ENCODE measurements around the gene GPR162.
"Not testable (repeated sequence)": the region's sequence is repeated elsewhere in the genome, so short reads cannot be mapped to it uniquely, and the experiment has no call there.

GPR162 gene

GRCh38 chr12:6866920-6867412 lies 45.3 kb downstream of the GPR162 start:
- H3K27ac ChIP-seq = peak overlapping the region; percentile 42 to 100 (median 97); a peak in 20 of 22 replicates
- H3K27me3 ChIP-seq = no peaks in the 10 kb centered on the region
- peak overlapping the region; percentile 87 to 100 (median 98) for H3K4me2 ChIP-seq
- H4K20me1 ChIP-seq = peaks cover 41 to 63% (median 52%) of the 10 kb centered on the region in 11 experiments
- peak overlapping the region; percentile 90 to 100 (median 99) for H3K9ac ChIP-seq
- peaks cover 46 to 55% (median 50%) of the 10 kb centered on the region in 10 experiments for H3K4me1 ChIP-seq
- peak overlapping the region; percentile 82 to 100 (median 99) for H3K4me3 ChIP-seq
- TF ChIP-seq Cebpa-rat (IDR thresholded peaks at IDR 0.05) = no peak
- no peaks in the 10 kb centered on the region for H3K9me3 ChIP-seq (replicated peaks in 1 of 11)
- peaks cover 64 to 83% (median 73%) of the 10 kb centered on the region in 11 experiments for H3K36me3 ChIP-seq

GRCh38 chr12:6867413-6868210 lies 46.0 kb downstream of the GPR162 start, which contains the start of gene TPI1:
TPI1 (plus strand) TSS chr12:6867531; CDS start chr12:6867567, 36 bp downstream.
- peaks cover 43 to 67% (median 56%) of the 10 kb centered on the region in 11 experiments for H4K20me1 ChIP-seq
- peak within 1 kb of the TSS; percentile 94 to 100 (median 99) for H3K4me2 ChIP-seq
- H3K9me3 ChIP-seq (replicated peaks in 1 of 11) = no peaks in the 10 kb centered on the region
- peaks cover 50 to 59% (median 54%) of the 10 kb centered on the region in 10 experiments for H3K4me1 ChIP-seq
- H3K36me3 ChIP-seq = peaks cover 59 to 79% (median 68%) of the 10 kb centered on the region in 11 experiments
- peak within 1 kb of the TSS; percentile 82 to 100 (median 99) for H3K4me3 ChIP-seq
- peak within 1 kb of the TSS; percentile 90 to 100 (median 99) for H3K9ac ChIP-seq
- H3K27ac ChIP-seq = peak within 1 kb of the TSS; percentile 91 to 100 (median 97)
- no peaks in the 10 kb centered on the region for H3K27me3 ChIP-seq
- TF ChIP-seq Cebpa-rat (IDR thresholded peaks at IDR 0.05) = no peak

- H3K27me3 ChIP-seq = no peaks in the 10 kb centered on the region
- H3K27ac ChIP-seq = peak overlapping the region; percentile 91 to 100 (median 97)
- peaks cover 51 to 71% (median 60%) of the 10 kb centered on the region in 11 experiments for H3K36me3 ChIP-seq
- peaks cover 50 to 62% (median 54%) of the 10 kb centered on the region in 10 experiments for H3K4me1 ChIP-seq
- H3K9ac ChIP-seq = peak overlapping the region; percentile 90 to 100 (median 99)
- H3K4me2 ChIP-seq = peak overlapping the region; percentile 94 to 100 (median 99)
- H3K9me3 ChIP-seq (replicated peaks in 1 of 11) = no peaks in the 10 kb centered on the region
- TF ChIP-seq Cebpa-rat (IDR thresholded peaks at IDR 0.05) = no peak
- peaks cover 43 to 68% (median 56%) of the 10 kb centered on the region in 11 experiments for H4K20me1 ChIP-seq
- H3K4me3 ChIP-seq = peak overlapping the region; percentile 82 to 100 (median 99)
Measured at GRCh38 chr12:6868211-6869048, 46.8 kb downstream of the GPR162 start.

- H3K9me3 ChIP-seq (replicated peaks in 1 of 11) = no peaks in the 10 kb centered on the region
- H3K27ac ChIP-seq = peak overlapping the region in 8 of 11 experiments; percentile 16 to 100 (median 98); a peak in 16 of 22 replicates
- H3K4me1 ChIP-seq = peaks cover 55 to 70% (median 59%) of the 10 kb centered on the region in 10 experiments
- peaks cover 43 to 68% (median 56%) of the 10 kb centered on the region in 11 experiments for H4K20me1 ChIP-seq
- peaks cover 42 to 62% (median 51%) of the 10 kb centered on the region in 11 experiments for H3K36me3 ChIP-seq
- H3K4me3 ChIP-seq = peak overlapping the region; percentile 82 to 100 (median 99)
- H3K27me3 ChIP-seq = no peaks in the 10 kb centered on the region
- peak overlapping the region; percentile 90 to 100 (median 99) for H3K9ac ChIP-seq
- TF ChIP-seq Cebpa-rat (IDR thresholded peaks at IDR 0.05) = no peak
- H3K4me2 ChIP-seq = peak overlapping the region; percentile 94 to 100 (median 99)
Measured at GRCh38 chr12:6869049-6870021, 47.7 kb downstream of the GPR162 start.

- peak overlapping the region; percentile 82 to 100 (median 95); a peak in 18 of 22 replicates for H3K9ac ChIP-seq
- peak overlapping the region in 1 of 11 experiments; percentile 11; a peak in 2 of 22 replicates for H3K27ac ChIP-seq
- H3K4me3 ChIP-seq = peak overlapping the region in 5 of 10 experiments; percentile 82 to 100 (median 96); a peak in 8 of 20 replicates
- H3K27me3 ChIP-seq; H3K9me3 ChIP-seq (replicated peaks in 1 of 11): not testable (repeated sequence)
- peaks cover 43 to 68% (median 56%) of the 10 kb centered on the region in 11 experiments for H4K20me1 ChIP-seq
- peaks cover 32 to 55% (median 43%) of the 10 kb centered on the region in 11 experiments for H3K36me3 ChIP-seq
- H3K4me1 ChIP-seq = peaks cover 59 to 76% (median 68%) of the 10 kb centered on the region in 10 experiments
- H3K4me2 ChIP-seq = peak overlapping the region; percentile 94 to 100 (median 99)
Measured at GRCh38 chr12:6870304-6870703, 48.7 kb downstream of the GPR162 start.

GRCh38 chr12:6871052-6871957 lies 49.7 kb downstream of the GPR162 start:
- Histone ChIP-seq H3K4me1 (peaks cover 54 to 70% (median 62%) of the 10 kb centered on the region in 10 experiments), H3K36me3 (peaks cover 31 to 56% (median 43%) of the 10 kb centered on the region in 11 experiments), H3K4me3 (peak overlapping the region; percentile 66 to 92 (median 76); a peak in 19 of 20 replicates), H3K27me3 (no peaks in the 10 kb centered on the region), H3K4me2 (peak overlapping the region; percentile 94 to 100 (median 99)), H4K20me1 (peaks cover 43 to 60% (median 55%) of the 10 kb centered on the region in 11 experiments), H3K9me3 (replicated peaks in 1 of 11) (no peaks in the 10 kb centered on the region), H3K27ac (peak overlapping the region in 7 of 11 experiments; percentile 1 to 94 (median 82); a peak in 8 of 22 replicates), H3K9ac (peak overlapping the region; percentile 82 to 99 (median 90); a peak in 20 of 22 replicates)
- TF ChIP-seq Cebpa-rat (IDR thresholded peaks at IDR 0.05) = no peak
